ENCODE measurements around the gene CLRN2.

GRCh38 chr4:17492876-17493275, 22.1 kb upstream of the CLRN2 start:
- no peak for TF ChIP-seq YY1 (IDR thresholded peaks at IDR 0.05)
- TF ChIP-seq, protein P1, sequence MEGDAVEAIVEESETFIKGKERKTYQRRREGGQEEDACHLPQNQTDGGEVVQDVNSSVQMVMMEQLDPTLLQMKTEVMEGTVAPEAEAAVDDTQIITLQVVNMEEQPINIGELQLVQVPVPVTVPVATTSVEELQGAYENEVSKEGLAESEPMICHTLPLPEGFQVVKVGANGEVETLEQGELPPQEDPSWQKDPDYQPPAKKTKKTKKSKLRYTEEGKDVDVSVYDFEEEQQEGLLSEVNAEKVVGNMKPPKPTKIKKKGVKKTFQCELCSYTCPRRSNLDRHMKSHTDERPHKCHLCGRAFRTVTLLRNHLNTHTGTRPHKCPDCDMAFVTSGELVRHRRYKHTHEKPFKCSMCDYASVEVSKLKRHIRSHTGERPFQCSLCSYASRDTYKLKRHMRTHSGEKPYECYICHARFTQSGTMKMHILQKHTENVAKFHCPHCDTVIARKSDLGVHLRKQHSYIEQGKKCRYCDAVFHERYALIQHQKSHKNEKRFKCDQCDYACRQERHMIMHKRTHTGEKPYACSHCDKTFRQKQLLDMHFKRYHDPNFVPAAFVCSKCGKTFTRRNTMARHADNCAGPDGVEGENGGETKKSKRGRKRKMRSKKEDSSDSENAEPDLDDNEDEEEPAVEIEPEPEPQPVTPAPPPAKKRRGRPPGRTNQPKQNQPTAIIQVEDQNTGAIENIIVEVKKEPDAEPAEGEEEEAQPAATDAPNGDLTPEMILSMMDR (IDR thresholded peaks at IDR 0.05; ENCODE audit: low read depth, low read length, missing input control) = no peak
- TF ChIP-seq, protein P2, sequence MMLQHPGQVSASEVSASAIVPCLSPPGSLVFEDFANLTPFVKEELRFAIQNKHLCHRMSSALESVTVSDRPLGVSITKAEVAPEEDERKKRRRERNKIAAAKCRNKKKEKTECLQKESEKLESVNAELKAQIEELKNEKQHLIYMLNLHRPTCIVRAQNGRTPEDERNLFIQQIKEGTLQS (IDR thresholded peaks at IDR 0.05) = no peak
- TF ChIP-seq, protein P3, sequence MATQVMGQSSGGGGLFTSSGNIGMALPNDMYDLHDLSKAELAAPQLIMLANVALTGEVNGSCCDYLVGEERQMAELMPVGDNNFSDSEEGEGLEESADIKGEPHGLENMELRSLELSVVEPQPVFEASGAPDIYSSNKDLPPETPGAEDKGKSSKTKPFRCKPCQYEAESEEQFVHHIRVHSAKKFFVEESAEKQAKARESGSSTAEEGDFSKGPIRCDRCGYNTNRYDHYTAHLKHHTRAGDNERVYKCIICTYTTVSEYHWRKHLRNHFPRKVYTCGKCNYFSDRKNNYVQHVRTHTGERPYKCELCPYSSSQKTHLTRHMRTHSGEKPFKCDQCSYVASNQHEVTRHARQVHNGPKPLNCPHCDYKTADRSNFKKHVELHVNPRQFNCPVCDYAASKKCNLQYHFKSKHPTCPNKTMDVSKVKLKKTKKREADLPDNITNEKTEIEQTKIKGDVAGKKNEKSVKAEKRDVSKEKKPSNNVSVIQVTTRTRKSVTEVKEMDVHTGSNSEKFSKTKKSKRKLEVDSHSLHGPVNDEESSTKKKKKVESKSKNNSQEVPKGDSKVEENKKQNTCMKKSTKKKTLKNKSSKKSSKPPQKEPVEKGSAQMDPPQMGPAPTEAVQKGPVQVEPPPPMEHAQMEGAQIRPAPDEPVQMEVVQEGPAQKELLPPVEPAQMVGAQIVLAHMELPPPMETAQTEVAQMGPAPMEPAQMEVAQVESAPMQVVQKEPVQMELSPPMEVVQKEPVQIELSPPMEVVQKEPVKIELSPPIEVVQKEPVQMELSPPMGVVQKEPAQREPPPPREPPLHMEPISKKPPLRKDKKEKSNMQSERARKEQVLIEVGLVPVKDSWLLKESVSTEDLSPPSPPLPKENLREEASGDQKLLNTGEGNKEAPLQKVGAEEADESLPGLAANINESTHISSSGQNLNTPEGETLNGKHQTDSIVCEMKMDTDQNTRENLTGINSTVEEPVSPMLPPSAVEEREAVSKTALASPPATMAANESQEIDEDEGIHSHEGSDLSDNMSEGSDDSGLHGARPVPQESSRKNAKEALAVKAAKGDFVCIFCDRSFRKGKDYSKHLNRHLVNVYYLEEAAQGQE (IDR thresholded peaks at IDR 0.05) = no peak
- TF ChIP-seq SP1 (IDR thresholded peaks at IDR 0.05) = no peak
- no peak for TF ChIP-seq JUND (IDR thresholded peaks at IDR 0.05)
- no peak for TF ChIP-seq TAF1 (conservative IDR thresholded peaks at IDR 0.05)
- TF ChIP-seq RAD21 (IDR thresholded peaks at IDR 0.05) = no peak
- TF ChIP-seq GABPA (IDR thresholded peaks at IDR 0.05 in 1 of 2, conservative IDR thresholded peaks at IDR 0.05 in 1 of 2) = no peak
- TF ChIP-seq EGR1 (IDR thresholded peaks at IDR 0.05; ENCODE audit: low read depth in 2 of 2) = no peak

Measured in liver (tissue), 3 donors.